Amygdala (tissue), 56 donors: Measurements from ENCODE around the gene UBE2G1.
"Not testable (repeated sequence)": the region's sequence is repeated elsewhere in the genome, so short reads cannot be mapped to it uniquely, and the experiment has no call there.

ENCODE experiments used
- DNase-seq, 56 donors: peaks; one replicate each; lab custom pipeline; 2025; lab: John Stamatoyannopoulos, UW

The UBE2G1 gene

DNA sequence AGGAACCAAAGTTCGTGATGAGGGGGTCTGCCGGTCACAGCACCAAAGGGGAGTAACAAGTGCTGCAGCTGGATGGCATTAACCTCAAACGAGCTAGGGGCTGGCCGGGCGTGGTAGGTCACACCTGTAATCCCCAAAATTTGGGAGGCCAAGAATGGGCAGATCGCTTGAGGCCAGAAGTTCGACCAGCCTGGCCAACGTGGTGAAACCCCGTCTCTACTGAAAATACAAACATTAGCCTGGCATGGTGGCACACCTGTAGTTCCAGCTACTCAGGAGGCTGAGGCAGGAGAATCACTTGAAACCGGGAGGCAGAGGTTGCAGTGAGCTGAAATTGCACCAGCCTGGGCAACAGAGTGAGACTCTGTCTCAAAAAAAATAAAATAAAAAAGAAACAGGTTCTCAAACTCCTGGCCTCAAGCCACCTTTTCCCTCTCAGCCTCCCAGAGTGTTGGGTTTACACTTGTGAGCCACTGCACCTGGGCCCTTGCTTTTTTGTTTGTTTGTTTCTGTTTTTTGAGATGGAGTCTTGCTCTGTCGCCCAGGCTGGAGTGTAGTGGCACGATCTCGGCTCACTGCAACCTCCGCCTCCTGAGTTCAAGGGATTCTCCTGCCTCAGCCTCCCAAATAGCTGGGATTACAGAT is 9.4 kb upstream of the UBE2G1 start:
- not testable (repeated sequence) for DNase-seq

DNA sequence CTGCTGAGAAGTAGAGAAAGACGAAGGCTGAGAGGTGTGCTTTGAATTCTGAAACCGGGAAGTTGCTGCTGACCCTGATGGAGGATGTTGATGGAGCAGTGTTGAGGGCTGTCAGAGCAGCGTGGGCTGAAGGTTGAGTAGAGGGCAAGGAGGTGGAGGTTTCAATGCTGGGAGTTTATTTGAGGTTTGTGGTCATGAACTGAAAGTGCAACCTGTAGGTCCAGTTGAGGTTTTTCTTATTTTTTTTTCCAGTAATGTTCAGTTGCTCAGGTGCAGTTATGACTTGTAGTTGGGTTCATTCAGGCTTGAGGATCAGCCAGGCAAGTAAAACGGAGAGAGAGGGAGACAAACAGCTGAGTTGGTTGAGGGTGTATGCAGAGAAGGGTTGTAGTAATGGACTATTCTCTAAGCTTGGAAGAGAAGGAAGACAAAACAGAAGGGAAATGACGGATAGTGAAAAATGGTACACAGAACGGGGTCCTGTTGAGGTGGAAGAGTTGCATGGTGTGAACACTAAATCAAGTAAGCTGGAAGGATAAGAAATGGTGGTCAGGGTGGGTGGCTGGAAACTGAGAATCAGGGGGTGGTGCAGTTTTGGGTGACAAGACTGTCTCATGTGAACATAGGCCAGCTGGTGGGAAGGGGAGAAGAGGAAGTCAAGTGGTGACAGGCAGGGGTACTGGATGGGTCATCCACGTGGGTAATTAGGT is 8.7 kb upstream of the UBE2G1 start:
- DNase-seq = no peak

DNA sequence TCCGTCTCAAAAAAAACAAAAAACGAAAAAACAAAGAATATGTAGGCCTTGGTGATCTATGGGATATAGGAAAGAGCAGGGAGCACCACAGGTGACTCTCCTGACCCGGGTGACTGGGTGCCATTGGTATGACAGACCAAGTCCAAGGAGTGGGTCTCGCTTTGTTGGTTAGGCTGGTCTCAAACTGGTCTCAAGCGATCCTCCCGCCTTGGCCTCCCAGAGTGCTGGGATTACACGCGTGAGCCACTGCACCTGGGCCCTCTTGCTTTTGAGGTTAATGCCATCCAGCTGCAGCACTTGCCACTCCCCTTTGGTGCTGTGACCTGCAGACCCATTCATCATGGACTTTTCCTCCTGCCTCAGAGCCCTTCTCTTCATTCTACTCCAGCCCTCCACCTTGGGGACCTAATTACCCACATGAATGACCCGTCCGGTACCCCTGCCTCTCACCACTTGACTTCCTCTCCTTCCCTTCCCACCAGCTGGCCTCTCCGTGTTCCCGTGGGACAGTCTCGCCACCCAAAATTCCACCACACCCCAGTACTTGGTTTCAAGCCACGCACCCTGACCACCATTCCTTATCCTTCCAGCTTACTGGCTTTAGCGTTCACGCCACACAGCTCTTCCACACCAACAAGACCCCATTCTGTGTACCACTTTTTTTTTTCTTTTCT is 3.2 kb upstream of the UBE2G1 start:
- no peak for DNase-seq

DNA sequence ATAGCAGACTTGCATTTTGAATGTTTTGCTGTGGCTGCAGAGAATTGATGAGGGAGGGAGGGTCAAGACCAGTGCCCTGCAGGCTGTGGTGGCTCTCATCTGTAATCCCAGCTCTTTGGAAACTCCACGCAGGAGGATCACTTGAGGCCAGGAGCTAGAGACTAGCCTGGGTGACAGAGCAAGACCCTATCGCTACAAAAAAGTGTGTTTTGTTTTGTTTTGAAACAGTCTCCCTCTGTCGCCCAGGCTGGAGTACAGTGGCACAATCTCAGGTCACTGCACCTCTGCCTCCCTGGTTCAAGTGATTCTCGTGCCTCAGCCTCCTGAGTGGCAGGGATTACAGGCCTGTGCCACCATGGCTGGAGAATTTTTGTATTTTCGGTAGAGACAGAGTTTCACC is 1.9 kb upstream of the UBE2G1 start:
- no peak for DNase-seq

DNA sequence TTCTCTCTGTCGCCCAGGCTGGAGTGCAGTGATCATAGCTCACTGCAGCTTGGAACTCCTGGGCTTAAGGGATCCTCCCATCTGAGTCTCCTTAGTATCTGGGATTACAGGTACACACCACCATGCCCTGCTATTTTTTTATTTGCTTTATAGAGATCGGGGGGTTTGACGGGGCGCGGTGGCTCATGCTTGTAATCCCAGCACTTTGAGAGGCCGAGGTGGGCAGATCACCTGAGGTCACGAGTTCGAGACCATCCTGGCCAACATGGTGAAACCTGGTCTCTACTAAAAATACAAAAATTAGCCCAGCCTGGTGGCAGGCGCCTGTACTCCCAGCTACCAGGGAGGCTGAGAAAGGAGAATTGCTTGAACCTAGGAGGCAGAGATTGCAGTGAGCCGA is 702 bp upstream of the UBE2G1 start:
- DNase-seq = not testable (repeated sequence)

DNA sequence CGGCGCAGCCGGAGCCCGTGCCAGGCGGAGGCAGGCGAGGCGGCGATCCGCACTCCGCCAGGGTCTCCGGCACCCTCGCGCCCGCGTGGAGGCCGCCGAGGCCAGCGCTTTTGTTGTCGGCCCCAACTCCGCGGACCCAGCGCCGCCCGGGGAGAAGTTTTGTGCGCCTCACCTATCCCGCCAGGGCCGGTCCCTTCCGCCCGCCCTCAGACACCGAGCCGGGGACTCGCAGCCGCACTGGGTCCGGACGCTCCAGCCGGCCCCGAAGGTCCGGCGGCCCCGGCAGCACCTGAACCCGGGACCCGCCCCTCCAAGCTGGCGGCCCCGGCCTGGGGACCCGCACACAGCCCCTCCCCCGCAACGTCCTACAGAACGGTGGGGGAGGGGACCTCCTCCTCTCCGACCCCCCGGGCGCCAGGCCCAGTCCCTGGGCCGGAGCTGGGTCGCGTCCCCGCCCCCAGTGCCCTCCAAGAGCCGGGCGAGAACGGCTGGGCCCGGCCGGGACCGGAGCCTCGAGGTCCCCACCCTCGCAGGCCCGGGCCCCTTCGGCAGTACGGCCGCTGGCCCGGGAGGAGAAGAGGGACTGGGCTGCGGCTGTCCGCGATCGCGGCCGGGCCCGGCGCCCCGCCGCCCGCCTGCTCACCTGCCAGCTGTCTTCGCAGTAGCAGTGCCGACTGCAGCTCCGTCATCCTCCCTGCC is 698 bp downstream of the UBE2G1 start:
- peak in 22 of 56 donors; percentile 16 to 62 (median 40) for DNase-seq

DNA sequence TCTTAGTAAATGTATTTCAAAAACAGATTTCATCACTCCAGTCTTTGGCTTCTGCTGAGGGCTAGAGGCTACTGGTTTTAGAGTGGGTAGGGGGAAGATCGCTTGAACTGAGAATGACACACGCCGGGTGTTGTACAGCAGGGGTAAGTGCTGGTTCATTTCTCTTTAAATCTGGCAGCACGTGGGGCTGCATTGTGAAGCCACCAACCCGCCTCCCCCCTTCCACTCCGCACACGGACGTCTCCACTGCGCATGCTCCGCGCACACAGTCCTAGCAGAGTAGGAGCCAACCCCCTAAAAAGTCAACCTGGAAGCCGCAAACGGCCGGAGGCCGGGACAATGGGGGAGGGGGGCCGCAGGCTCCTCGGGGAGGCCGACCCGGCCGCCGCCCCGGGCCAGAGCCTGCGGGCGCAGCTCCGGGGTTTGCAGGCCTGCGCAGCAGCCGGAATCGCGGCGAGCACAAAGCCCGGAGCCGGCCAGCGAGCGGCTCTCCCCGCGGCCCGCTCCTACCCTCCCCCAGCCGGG is 1.3 kb downstream of the UBE2G1 start:
- peak; percentile 12 to 94 (median 82) for DNase-seq

DNA sequence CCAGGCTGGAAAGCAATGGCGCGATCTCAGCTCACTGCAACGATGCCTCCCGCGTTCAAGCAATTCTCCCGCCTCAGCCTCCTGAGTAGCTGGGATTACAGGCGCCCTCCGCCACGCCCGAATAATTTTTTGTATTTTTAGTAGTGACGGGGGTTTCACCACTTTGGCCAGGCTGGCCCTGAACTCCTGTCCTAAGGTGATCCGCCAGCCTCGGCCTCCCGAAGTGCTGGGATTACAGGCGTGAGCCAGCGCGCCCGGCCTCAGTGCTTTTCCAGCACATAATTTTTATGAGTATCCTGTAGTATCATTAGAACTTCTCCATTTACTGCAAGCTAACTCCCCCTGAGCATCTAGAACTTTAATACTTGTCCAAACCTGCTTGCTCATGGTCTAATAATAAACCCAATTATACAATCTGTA is 1.8 kb downstream of the UBE2G1 start:
- peak in 4 of 56 donors; percentile 4 to 17 (median 4) for DNase-seq

DNA sequence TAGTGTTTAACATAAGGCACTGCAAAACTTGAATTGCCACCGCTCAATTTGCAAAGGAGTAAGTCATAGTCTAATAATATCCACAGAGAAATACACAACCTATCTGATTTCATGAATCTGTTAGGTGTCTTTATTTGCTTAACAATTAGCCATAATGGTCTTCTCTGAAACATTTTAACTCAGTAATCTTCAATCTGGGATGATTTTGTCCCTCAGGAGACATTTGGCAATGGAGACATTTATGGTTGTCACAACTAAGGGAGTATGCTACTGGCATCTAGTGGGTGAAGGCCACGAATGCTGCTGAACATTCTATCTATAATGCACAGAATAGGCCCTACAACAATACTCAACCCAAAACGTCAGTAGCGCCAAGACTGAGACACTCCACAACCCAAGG is 4.3 kb downstream of the UBE2G1 start:
- peak in 9 of 56 donors; percentile 1 to 41 (median 16) for DNase-seq

DNA sequence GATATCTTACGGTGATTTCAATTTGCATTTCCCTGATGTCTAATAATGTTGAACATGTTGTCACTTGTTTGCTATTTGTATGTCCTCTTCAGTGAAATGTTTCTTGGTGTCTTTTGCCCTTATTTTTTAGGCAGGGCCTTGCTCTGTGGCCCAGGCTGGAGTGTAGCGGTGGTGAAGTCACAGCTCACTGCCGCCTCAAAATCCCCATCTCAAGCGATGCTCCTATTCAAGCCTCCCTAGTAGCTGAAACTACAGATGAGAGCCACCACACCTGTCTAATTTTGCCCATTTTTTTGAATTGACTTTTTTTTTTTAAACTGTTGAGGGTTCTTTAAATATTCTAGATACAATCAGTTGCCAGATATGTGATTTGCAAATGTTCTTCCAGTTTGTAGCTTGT is 8.3 kb downstream of the UBE2G1 start:
- DNase-seq = no peak

DNA sequence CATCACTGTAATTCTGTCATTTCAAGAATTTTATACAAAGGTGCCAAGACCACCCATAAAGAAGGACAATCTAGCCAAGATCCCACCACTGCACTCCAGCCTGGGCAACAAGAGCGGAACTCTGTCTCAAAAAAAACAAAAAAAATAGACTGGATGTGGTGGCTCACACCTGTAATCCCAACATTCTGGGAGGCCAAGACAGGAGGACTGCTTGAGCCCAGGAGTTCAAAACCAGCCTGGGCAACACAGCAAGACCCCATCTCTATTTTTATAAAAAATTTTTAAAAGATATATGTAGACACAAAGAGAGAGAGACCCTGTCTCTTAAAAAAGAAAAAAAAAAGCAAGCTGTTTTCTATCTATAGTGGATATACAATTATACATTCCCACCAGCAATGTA is 8.8 kb downstream of the UBE2G1 start:
- DNase-seq = no peak

DNA sequence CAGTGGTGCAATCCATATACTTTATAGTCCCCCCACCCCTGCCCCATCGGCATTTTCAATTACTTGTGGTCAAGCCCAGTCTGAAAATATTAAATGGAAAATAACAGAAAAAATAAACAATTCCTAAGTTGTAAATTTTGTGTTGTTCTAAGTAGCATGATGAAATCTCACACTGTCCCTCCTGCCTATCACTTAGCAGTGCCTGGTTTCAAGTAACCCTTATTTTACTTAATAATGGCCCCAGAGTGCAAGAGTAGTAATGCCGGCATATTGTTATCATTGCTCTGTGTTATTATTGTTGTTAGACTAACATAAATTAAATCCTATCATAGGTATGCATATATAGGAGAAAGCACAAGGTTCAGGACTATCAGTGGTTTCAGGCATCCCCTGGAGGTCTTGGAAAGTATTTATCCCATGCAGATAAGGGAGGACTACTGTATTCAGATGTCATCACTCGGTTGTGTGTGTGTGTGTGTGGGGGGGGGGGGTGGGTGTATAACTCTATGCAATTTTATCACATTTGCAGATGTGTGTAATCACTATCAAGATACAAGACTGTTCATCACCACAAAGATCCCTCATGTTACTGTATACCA is 9.3 kb downstream of the UBE2G1 start:
- no peak for DNase-seq

DNA sequence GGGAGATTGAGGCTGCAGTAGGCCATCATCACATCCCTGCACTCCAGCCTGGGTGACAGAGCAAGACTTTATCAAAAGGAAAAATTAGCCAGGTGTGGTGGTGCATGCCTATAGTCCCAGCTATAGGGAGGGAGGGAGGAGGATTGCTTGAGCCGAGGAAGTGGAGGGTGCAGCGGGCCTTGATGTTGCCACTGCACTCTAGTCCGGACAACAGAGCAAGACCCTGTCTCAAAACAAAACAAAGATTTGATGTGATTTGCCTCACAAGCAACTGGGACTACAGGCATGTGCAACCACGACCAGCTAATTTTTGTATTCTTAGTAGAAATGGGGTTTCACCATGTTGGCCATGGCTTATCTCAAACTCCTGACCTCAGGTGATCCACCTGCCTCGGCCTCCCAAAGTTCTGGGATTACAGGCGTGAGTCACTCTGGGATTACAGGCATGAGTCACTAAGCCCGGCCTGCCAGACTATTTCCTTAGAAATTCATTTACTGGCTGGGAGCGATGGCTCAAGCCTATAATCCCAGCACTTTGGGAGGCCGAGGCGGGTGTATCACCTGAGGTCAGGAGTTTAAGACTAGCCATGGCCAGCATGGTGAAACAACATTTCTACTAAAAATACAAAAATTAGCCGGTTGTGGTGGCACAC is 11.5 kb downstream of the UBE2G1 start:
- DNase-seq = no peak

DNA sequence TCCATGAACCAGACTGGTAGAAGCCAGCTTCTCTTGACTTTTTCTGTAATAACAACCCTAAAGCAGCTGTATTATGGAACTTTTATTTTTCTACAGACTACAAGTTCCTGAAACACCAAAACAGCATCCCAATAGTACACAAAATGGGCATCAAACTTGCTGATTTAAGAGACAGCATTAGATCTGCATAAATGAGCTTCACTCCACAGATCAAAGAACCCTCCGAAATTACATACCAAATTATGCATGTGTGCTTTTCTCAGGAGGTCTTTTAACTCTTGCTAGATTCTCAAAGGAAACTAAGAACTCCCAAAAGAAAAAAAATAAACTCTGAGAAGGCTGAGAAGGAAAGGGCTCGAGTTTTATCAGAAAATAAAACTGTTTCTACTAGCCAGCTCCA is 12.3 kb downstream of the UBE2G1 start:
- no peak for DNase-seq

DNA sequence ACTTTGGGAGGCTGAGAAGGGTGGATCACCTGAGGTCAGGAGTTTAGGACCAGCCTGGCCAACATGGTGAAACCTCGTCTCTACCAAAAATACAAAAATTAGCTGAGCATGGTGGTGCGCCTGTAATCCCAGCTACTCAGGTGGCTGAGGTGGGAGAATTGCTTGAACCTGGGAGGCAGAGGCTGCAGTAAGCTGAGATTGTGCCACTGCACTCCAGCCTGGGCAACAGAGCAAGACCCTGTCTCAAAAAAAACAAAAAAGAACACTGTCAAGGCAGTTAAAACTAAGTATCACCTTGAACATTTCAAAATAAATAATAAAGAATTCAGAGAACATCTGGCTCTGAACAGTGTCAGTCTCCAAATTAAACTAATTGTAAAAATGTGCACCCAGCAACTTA is 16.3 kb downstream of the UBE2G1 start:
- DNase-seq = not testable (repeated sequence)

DNA sequence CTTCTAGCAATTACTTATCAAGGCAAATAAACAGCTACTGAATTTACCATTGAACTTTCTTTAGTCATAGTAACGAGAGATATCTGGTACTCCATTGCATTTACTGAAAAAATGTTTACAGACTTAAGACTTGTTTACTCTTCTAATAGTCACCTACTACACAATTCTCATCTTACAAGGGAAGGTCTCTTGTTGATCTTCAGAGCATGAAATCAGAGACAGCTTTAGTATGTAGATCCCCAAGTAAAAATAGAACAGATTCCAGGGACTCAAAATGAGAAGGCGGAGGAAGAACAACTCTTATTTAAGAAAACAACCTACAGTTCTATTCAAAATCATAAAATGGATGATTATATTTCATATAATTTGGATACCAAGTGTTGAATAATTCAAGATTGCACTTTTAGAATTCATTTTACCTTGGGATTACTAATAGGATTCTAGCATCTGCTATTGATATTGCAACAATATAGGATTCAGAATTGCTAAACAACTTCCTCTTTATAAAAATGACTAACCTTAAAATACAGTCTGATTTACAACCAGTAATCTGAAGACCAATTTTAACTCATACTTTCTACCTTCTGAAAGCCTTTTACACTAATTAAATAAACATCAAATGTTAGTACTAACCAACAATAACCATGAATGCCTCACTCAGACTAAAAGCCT is 20.8 kb downstream of the UBE2G1 start:
- DNase-seq = no peak

DNA sequence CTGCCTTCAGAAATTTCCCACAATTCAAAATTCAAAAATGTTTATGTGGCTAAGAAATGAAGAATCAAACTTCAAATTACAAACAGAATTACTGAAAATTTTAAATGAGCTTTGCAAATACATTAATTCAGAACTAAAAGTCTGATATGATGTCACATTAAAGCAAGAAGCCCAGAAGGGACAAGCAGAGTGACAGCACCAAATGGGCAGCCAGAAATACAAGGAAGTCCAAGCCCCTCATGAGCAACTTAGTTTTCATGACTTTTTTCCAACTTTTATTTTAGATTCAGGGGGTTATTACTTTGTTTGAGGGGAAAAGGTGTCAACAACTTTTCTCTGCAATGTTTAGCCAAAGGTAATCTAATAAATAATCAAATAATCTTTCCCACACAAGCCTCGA is 21.5 kb downstream of the UBE2G1 start:
- DNase-seq = no peak

DNA sequence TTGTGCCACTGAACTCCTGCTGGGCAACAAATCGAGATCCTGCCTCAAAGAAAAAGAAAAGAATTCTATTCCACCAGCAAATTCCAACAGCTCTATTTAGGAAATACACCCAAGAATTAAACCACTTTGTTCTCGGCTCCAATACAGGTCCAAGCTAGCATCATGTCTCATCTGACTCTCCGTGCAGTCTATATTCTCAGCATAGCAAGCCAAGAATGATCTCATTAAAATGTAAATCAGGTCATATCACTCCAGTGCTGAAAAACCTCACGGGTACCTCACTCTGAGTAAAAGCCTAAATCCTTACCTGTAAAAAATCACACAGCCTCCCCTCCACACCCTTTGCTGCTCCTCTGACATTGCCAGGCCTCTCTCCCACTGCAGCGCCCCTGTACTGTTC is 23.9 kb downstream of the UBE2G1 start:
- DNase-seq = no peak

DNA sequence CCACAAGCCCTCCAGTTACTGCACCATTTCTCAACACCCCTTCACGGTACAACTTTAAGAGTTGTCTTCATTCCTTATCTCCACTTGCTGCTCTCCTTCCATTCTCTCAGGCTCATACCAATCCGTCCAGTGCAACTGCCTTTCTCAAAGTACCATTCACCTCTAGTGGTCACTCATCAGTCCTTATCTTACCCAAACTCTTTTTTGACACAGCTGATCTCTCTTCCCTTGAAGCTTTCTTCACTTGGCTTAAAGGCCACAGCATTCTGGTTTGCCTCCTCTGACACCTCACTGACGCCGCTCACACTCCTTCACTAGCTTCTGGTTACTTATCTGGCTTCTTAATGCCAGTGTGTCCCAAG is 24.9 kb downstream of the UBE2G1 start:
- no peak for DNase-seq
